Gastrocnemius medialis (tissue), 4 donors: ENCODE data around the gene KRTAP12-3. TPM values are rescaled to one million over a fixed set of nuclear protein-coding genes. Genes with fewer than 3 reads are reported as not detected.
"Not testable (repeated sequence)": the region's sequence is repeated elsewhere in the genome, so short reads cannot be mapped to it uniquely, and the experiment has no call there.

Source experiments
- ATAC-seq, 2 donors: fragments of 150-250 bp; one replicate each; pipeline ENCODE4 v1.9.1; 2016
- DNase-seq, 2 donors: peaks; one replicate each; pipeline ENCODE4 v3.0.0-alpha.2; 2019
- H3K27ac ChIP-seq, 4 donors: fragments of 200-600 bp; sonication (generic); 1 replicate in 1 of 4; 2 replicates in 3 of 4; pipeline ENCODE4 v1.5.1; 2016 to 2018; ENCODE audit warnings: mild to moderate bottlenecking in 2 of 4, moderate library complexity in 1 of 4
- H3K27me3 ChIP-seq, 3 donors: fragments of 200-600 bp; sonication (generic) in 2 of 3; 1 replicate in 1 of 3; 2 replicates in 2 of 3; pipeline versions ENCODE4 v1.5.1 to v1.6.0; 2016 to 2019; ENCODE audit warnings: mild to moderate bottlenecking in 1 of 3, moderate library complexity in 1 of 3
- H3K36me3 ChIP-seq, 2 donors: fragments of 200-600 bp; sonication (generic) in 1 of 2; one replicate each; pipeline ENCODE4 v1.5.1; 2017 to 2018
- H3K4me1 ChIP-seq, 2 donors: fragments of 200-600 bp; sonication (generic) in 1 of 2; one replicate each; pipeline ENCODE4 v1.5.1; 2016 to 2017; ENCODE audit warnings: mild to moderate bottlenecking in 2 of 2
- H3K4me3 ChIP-seq, 4 donors: fragments of 200-600 bp; sonication (generic) in 3 of 4; 1 replicate in 1 of 4; 2 replicates in 3 of 4; pipeline ENCODE4 v1.5.1; 2016 to 2019; ENCODE audit warnings: mild to moderate bottlenecking in 2 of 4
- H3K9me3 ChIP-seq, 3 donors: fragments of 200-600 bp; sonication (generic) in 2 of 3; 1 replicate in 1 of 3; 2 replicates in 2 of 3; pipeline ENCODE4 v1.5.1; 2016 to 2019
- CTCF ChIP-seq, 5 experiments: fragments of 450-650 bp in 3 of 5; fragments of 200-600 bp in 2 of 5; sonication (generic) in 2 of 5; IDR thresholded peaks in 4 of 5; conservative IDR thresholded peaks in 1 of 5; 1 replicate in 4 of 5; 2 replicates in 1 of 5; pipeline ENCODE4 v1.5.1; 2016 to 2019; ENCODE audit warnings: antibody characterized with exemption in 5 of 5, mild to moderate bottlenecking in 3 of 5, moderate library complexity in 3 of 5
- POLR2A ChIP-seq, 2 donors: fragments of 450-650 bp; IDR thresholded peaks; one replicate each; pipeline ENCODE4 v1.6.1; 2017; ENCODE audit warnings: antibody characterized with exemption in 2 of 2, mild to moderate bottlenecking in 2 of 2, moderate library complexity in 2 of 2
- in situ Hi-C, 4 donors: fragments of 200-750 bp; cut with MboI; loops; one replicate each; pipeline versions ENCODE4 v1.15.0 to v1.8.0; 2017; ENCODE audit warnings: low sequenced_read_pairs in 4 of 4
- intact Hi-C: fragments of 100-400 bp; cut with DNase I; formaldehyde crosslinking; loops from one replicate; pipeline ENCODE4 v1.15.1; 2023; ENCODE audit warnings: low total_unique reads
- total RNA-seq, 4 donors: library from RNA; depleted of rRNA; stranded (reverse); fragments of >200 nt; gene quantifications; one replicate each; pipeline versions ENCODE4 v1.1.0 to v1.2.3, GENCODE V29; 2016

The KRTAP12-3 gene
- total RNA-seq = not detected

GRCh38 chr21:44657635-44658540 is at the start of gene KRTAP12-3:
KRTAP12-3 (plus strand) TSS chr21:44657932; CDS start chr21:44657980, 48 bp downstream.
- in situ Hi-C loops = no loop called here
- TF ChIP-seq POLR2A (IDR thresholded peaks at IDR 0.05) (no peak), CTCF (IDR thresholded peaks at IDR 0.05 in 4 of 5, conservative IDR thresholded peaks at IDR 0.05 in 1 of 5) (no peak)
- Histone ChIP-seq H3K4me3 (no peak within 1 kb of the TSS), H3K36me3 (no peaks in the 10 kb centered on the region), H3K4me1 (no peaks in the 10 kb centered on the region), H3K27ac (no peak within 1 kb of the TSS), H3K27me3 (peaks cover 0 to 8% (median 4%) of the 10 kb centered on the region in 3 donors), H3K9me3 (no peaks in the 10 kb centered on the region)
- no peak for ATAC-seq
- DNase-seq = no peak
- intact Hi-C loops = no loop called here

- H3K4me1 ChIP-seq = no peaks in the 10 kb centered on the region
- no peak overlapping the region for H3K4me3 ChIP-seq
- no peaks in the 10 kb centered on the region for H3K36me3 ChIP-seq
- TF ChIP-seq POLR2A (IDR thresholded peaks at IDR 0.05) (no peak), CTCF (IDR thresholded peaks at IDR 0.05 in 4 of 5, conservative IDR thresholded peaks at IDR 0.05 in 1 of 5) (no peak)
- H3K27ac ChIP-seq = no peak overlapping the region
- H3K9me3 ChIP-seq = no peaks in the 10 kb centered on the region
- peaks cover 0 to 10% (median 3%) of the 10 kb centered on the region in 3 donors for H3K27me3 ChIP-seq
- intact Hi-C loops (no loop called here), in situ Hi-C loops (no loop called here)
- ATAC-seq (no peak), DNase-seq (no peak)
Measured at GRCh38 chr21:44609193-44609592, 48.5 kb upstream of the KRTAP12-3 start.

GRCh38 chr21:44610157-44610843 is 47.4 kb upstream of the KRTAP12-3 start:
- in situ Hi-C loops, intact Hi-C loops, ATAC-seq, H3K4me1 ChIP-seq, H3K4me3 ChIP-seq, H3K27ac ChIP-seq, DNase-seq, H3K36me3 ChIP-seq, H3K9me3 ChIP-seq: not testable (repeated sequence)
- H3K27me3 ChIP-seq = peaks cover 3 to 11% (median 5%) of the 10 kb centered on the region in 3 donors

- no peak for DNase-seq
- no peak for TF ChIP-seq CTCF (IDR thresholded peaks at IDR 0.05 in 4 of 5, conservative IDR thresholded peaks at IDR 0.05 in 1 of 5)
- no peak for TF ChIP-seq POLR2A (IDR thresholded peaks at IDR 0.05)
- no peaks in the 10 kb centered on the region for H3K9me3 ChIP-seq
- no peaks in the 10 kb centered on the region for H3K4me1 ChIP-seq
- H3K4me3 ChIP-seq = no peak overlapping the region
- no peak for ATAC-seq
- H3K27me3 ChIP-seq = peaks cover 5 to 11% (median 5%) of the 10 kb centered on the region in 3 donors
- intact Hi-C loops = no loop called here
- H3K36me3 ChIP-seq = no peaks in the 10 kb centered on the region
- no peak overlapping the region for H3K27ac ChIP-seq
- in situ Hi-C loops = no loop called here
Measured at GRCh38 chr21:44611551-44611950, 46.2 kb upstream of the KRTAP12-3 start.

- H3K4me1 ChIP-seq = no peaks in the 10 kb centered on the region
- ATAC-seq (no peak), DNase-seq (no peak)
- H3K4me3 ChIP-seq = no peak within 1 kb of the TSS
- no peaks in the 10 kb centered on the region for H3K36me3 ChIP-seq
- H3K27ac ChIP-seq = no peak within 1 kb of the TSS
- H3K9me3 ChIP-seq = no peaks in the 10 kb centered on the region
- in situ Hi-C loops = no loop called here
- intact Hi-C loops = no loop called here
- H3K27me3 ChIP-seq = peaks cover 5 to 11% (median 5%) of the 10 kb centered on the region in 3 donors
- no peak for TF ChIP-seq POLR2A (IDR thresholded peaks at IDR 0.05)
- TF ChIP-seq CTCF (IDR thresholded peaks at IDR 0.05 in 4 of 5, conservative IDR thresholded peaks at IDR 0.05 in 1 of 5) = no peak
Measured at GRCh38 chr21:44612029-44612486, 45.7 kb upstream of the KRTAP12-3 start, which contains the start of gene KRTAP10-8. KRTAP10-8 (plus strand) TSS chr21:44612079; CDS start chr21:44612101, 22 bp downstream.
